Measurements from ENCODE around the gene ZNF281. TPM values are rescaled to one million over a fixed set of nuclear protein-coding genes. Genes with fewer than 3 reads are reported as not detected.
"Not testable (repeated sequence)": the region's sequence is repeated elsewhere in the genome, so short reads cannot be mapped to it uniquely, and the experiment has no call there.

Gene ZNF281
- total RNA-seq, 1 donor from 2014 or later, result 10.8 TPM

DNA sequence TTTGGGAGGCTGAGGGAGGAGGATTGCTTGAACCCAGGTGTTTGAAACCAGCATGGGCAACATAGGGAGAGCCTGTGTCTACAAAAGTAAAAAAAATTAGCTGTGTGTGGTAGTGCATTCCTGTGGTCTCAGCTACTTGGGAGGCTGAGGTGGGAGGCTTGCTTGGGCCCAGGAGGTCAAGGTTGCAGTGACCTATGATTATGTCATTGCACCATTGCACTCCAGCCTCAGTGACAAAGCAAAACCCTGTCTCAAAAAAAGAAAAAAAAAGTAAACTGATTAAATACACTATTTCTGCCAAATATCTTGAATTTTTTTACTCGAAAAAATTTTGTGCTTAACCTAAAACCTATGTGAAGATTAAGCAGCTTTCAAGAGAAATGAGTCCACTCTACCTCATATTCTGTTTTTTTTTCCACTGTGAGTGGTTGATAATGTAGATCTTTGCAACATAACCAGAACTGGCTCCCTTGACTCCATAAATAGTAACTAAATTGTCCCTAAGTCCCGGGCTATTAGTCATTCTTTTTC is 19.4 kb upstream of the ZNF281 start:
- DNase-seq (ENCODE audit: low spot score), result no peak

DNA sequence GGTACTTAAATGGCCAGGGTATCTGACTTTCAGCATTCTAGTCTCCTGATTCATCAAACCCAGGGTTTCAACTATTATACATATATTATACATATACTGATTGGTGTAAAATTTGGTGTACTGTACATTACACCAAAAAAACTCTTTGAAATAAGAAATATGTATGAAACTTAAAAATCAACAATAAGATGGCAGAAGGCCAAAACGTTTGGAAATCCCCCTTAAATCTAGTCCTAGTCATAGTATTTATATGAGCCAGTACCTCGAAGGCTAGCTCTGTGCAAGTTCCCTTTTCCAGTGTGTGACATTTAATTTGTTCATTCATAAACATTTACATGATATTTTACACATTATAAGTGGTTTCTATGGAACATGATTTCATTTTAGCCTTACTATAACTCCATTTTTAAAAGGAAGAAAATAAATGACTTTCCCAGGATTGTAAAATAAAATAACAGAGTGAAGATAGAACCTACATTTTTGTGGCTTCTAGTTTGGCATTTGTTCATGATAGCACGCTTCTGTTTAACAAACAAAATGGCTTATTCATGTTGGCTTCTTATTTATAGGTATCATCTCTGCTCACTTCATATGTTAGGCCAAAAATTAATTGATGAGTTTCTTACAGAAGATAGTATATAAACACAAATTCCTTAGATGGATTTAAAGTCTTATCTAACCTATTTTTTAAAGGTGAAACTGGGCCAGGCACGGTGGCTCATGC is 18.8 kb upstream of the ZNF281 start:
- no peak for DNase-seq (ENCODE audit: low spot score)

DNA sequence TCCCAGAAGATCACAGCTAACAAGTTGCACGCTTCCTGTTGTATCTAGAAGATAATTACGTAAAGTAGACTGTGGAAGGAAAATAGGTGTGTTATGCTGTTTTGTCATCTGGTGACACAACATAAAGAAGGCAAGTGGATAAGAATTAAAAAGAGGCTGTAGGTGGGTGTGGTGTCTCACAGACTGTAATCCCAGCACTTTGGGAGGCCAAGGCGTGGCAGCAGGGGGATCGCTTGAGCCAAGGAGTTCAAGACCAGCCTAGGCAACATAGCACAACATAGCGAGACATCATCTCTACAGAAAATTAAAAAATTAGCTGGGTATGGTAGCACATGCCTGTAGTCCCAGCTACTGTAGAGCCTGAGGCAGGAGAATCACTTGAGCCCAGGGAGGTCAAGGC is 17.9 kb upstream of the ZNF281 start:
- no peak for DNase-seq (ENCODE audit: low spot score)

DNA sequence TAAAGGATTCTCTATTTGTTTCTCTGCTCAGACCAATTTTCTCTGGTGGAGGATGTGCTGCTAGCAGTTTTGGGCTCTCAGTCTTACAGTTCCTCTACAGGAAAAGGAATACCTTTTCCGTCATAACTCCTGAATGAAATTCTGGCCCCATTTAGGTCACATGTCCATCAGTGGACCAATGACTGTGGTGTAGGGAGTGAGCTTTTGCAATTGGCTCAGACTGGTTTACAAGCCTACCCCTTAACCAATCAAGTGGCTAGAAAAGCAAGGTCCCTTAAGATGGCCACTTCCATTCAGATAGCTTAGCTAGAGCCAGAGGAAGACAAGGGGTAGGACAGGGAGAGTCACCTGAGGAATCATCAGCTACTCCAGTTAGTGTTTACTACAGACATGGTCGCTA is 16.4 kb upstream of the ZNF281 start:
- DNase-seq (ENCODE audit: low spot score), result no peak

DNA sequence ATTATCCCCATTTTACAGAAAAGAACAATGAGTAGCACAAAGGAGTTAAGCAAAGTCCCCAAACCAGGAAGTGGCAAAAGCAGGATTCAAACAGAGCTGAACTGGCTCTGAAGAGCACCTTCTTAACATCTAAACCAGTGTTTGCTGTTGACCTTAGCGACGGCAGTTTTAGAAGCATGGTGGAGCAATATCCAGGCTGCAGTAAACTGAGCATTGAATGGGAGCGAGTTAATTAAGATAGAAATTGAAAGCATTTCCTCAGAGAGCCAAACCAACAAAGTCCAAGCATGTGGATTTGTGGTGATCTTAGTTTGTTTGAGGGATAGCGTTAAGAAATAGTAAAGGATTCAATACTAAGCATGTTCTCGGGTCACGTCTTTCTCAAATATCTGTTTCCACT is 13.4 kb upstream of the ZNF281 start:
- DNase-seq (ENCODE audit: low spot score), result no peak

DNA sequence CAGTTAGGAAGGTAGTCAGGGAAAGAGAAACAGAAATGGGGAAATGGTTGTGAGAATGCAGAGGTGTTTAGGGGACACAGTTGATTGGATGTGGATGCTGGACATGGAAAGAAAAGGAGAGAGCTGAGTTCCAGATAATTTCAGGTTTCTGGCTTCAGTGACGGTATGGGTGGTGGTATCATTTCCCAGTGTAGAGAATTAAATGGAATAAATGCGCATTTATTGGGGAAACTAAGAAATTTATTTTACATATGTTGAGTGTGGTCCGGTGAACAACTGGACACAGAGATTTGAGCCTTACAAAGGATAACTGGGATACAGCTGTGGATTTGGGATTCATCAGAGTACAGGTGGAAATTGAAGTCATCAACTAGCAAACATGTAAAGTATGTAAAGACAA is 12.4 kb upstream of the ZNF281 start:
- no peak for DNase-seq (ENCODE audit: low spot score)

DNA sequence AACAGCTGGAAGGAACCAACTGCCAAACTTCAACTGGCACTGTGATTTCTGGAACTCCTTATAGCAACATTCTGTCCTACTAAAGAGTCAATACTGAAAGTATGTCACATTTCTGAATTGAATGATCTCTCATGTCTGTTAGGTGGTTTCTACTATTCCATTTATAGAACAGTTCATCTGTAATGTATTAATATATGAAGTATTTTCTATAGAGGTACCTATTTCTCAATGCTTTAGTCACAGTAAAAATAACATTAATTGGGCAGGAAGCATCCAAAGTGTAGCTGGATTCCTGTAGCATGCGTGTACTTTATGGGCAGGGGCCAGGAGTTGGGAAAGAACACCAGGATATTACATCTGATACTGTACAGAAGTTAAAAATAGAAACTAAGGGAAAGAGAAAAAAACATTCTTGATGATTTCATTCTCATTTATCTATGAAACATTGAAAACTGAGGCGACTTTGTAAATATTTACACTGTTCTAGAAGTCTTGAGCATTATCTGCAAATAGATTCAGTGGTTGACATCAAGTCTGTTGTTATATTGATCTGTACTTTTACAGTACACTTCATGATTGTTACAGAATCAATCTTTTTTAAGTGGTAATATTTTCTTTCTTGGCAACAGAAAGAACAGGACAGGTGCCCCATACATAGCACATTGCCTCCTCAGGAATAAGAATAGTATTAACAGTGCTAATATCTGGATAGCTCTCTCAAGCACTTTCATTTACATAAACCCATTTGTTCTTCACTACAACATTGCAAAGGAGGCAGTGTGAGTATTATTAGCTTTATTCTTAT is 6.2 kb upstream of the ZNF281 start:
- DNase-seq (ENCODE audit: low spot score), result peak; percentile 51

DNA sequence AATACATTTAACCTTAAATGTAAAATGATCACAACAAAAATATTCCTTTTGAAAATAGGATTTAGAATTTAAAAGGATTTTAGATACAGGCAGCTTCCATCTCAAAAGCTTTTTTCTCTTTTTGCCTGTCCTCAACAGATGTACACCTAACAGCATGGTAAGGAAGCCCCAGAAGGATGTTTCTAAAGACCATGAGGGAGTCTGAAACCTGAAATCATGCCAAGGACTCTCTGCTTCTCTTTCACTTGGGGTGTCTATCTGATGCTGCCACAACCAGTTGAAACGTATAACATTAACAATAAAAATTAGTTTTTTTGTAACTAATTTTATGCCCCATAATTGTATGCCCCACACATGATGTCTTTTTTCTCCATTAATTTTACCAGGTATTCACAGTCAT is 5.4 kb upstream of the ZNF281 start:
- DNase-seq (ENCODE audit: low spot score), result no peak

DNA sequence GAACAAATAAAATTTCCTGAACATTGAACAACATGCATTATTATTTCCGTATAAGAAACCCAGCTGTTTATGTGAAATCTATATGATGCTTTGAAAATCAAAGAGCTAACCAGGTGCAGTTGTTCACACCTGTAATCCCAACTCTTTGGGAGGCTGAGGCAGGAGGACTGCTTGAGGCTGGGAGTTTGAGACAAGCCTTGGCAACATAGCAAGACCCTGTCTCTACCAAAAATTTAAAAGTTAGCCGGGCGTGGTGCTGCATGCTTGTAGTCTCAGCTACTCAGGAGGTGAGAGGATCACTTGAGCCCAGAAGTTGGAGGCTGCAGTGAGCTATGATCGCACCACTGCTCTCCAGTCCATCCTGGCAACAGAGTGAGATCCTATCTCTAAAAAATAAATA is 4.8 kb upstream of the ZNF281 start:
- DNase-seq (ENCODE audit: low spot score), result no peak

DNA sequence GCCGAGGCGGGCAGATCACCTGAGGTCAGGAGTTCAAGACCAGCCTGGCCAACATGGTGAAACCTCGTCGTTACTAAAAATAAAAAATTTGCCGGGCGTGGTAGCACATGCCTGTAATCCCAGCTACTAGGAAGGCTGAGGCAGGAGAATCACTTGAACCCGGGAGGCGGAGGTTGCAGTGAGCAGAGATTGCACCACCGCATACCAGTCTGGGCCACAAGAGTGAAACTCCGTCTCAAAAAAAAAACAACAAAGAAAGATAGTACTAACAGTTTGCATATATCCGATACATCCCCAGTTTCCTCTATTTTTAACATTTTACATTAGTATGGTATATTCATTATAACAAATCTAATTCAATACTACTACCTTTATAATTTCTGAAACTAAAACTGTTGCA is 3.9 kb upstream of the ZNF281 start:
- DNase-seq (ENCODE audit: low spot score), result not testable (repeated sequence)

DNA sequence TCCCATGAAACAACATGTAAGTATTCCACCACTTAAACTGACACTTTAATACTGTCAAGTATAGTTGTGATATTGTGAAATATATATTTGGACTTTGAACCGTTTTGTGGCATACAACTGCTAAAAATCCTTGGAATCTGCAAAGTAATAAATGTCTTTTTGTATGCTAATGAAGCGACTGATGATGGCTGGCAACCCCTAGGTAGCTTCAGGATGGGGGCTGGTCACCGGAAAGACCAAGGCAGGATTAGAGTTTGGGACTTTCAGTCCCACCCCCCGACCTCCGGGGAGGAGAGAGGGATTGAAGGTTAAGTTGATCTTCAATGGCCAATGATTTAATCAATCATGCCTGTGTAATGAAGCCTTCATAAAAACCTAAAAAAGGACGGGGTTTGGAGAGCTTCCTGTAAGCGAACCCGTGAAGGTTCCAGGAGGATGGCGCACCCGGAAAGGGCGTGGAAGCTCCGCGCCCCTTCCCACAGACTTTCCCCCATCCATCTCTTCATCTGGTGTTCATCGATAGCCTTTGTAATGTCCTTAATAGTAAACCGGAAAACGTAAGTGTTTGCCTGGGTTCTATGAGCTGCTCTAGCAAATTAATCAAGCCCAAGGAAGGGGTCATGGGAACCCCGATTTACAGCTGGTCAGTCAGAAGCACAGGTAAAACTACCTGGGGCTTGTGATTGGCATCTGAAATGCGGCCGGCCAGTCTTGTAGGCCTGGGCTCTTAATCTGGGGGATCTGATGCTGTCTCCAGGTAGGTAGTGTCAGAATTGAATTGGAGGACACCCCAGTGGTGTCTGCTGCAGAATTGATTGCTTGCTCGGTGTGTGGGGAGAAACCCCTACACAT is 1.8 kb upstream of the ZNF281 start:
- no peak for DNase-seq (ENCODE audit: low spot score)

DNA sequence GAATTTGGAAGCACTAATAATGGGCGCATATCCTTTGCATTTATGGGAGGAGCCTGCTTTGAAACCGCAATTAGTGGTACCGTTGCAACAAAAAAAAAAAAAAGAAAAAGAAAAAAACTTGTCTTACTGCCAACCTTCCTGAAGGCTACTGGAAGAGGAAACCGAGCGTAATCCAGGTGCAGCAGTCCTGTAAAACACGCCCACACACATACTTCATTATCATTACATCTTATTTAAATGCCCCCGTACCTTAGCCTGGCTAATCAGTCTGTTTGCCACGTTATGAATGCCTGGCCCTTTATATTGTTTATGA is 686 bp upstream of the ZNF281 start:
- DNase-seq (ENCODE audit: low spot score), result no peak

DNA sequence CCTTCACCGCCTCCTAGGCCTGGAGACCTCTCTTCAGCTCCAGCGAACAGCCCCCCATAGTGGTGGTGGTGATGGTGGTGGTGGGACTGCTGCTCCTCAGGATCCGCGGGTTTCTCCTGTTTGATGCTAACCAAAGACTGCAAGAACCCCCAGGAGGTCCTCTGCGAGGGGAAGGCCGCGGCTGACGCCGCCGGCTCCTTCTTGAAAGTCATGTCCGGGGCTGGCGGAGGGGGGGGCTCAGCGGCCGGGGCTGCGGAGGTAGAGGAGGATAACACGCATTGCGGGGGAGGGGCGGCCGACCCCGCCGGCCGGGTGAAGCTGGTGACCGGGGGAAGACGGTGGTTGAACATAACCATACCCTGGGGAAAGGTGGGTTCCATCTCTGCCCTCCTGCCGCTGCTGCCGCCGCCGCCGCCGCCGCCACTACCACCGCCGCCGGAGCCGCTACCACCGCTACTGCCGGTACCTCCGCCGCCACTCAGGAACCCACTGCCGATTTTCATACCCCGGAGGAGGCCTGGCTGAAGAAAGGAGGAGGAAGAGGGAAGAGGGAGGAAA is 554 bp downstream of the ZNF281 start:
- peak; percentile 46 for DNase-seq (ENCODE audit: low spot score)

DNA sequence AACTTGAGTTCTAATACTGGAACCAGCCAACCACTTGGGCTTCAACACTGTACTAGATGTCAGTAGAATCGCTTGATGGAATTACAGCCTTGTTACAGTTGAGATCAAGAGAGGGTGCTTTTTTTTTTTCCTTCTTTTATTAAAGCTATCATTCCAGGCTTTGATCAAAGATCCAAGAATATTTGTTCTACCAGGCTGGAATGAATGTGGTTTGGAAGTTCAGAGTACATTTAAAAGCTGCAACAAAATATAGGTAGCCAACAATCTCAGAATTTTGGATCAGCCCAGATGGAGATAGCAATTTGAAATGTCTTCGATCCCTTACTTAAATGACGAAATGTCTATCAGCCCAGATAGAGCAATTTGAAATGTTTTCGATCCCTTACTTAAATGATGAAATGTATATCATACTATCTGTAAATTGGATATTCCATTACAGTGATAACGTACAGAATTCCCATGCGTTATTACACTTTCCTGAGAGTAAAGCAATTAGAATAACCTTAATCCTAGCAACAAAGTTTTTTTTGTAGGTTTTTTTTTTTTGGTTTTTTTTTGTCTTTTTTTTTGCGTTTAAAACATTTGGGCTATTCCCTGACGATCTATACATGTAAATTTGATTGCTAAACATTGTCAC is 3.6 kb downstream of the ZNF281 start:
- DNase-seq (ENCODE audit: low spot score), result no peak

DNA sequence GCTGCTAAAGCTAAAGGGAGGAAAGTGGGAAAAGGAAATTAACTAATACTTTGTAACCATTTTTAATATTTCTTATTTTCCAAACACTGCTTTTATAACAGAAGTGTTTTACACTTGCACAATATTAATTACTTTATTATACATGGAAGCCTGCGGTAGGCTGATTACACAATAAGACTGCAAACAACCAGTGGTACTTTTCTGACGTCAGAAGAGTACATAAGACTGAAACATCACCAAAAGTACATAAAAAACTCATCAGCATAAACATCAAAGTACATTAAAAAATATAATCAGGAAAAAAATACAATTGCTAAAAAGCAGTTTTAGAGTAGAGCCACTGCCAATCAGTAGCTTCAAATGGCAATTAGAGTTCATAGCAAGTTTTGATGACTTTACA is 4.6 kb downstream of the ZNF281 start:
- no peak for DNase-seq (ENCODE audit: low spot score)

DNA sequence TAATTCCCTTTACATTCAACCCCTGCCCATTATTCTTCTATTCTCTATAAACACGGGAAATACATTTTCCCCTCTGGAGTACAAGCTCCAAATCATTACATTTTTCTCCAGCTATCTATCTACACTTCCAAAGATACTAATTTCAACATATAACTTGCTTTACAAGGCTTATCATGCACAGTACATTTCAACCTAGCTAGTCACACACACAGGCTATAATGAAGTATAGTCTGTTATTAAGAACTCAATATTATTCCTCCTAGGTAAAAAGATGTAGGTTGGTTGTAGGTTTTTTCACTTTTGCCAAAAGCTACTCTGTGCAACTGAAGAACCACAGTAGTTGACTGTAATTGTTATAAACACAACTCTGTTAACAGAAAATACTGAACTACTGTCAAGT is 8.1 kb downstream of the ZNF281 start:
- no peak for DNase-seq (ENCODE audit: low spot score)

DNA sequence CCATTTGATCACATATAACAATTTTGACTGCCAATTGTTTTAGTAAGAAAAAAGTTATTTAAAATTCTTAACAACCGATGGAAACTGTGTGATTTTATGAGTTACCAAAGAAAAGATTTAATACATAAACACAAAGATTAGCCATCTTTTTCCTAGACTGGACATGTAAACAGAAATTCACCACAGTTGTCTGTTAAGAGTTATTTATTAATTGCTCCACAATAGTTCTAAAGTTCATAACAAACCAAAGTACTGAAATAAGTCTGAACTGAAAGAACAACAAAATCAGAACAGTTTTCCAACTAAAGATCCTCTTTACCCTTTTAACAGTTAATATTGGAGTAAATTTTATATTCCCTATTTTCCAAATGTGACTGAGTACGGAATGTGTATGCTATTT is 8.6 kb downstream of the ZNF281 start:
- DNase-seq (ENCODE audit: low spot score), result no peak

DNA sequence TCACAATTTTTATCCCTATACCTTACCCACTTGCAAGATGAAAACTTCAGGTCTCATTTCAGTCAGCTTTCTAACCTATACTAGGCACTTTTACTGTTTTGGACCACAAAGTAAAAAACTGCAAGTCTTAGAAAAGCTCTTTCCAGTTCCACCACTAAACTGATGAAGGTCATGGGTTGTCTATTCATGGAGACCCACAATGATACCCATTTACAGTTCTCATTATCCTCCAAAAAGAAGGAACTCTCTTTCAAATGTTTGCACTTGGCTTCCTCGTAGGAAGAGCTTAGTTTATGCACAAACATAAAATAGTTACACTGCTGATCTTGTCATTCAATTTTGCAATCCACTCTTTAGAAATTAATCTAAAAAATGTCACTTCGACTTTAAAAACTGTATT is 9.3 kb downstream of the ZNF281 start:
- no peak for DNase-seq (ENCODE audit: low spot score)

DNA sequence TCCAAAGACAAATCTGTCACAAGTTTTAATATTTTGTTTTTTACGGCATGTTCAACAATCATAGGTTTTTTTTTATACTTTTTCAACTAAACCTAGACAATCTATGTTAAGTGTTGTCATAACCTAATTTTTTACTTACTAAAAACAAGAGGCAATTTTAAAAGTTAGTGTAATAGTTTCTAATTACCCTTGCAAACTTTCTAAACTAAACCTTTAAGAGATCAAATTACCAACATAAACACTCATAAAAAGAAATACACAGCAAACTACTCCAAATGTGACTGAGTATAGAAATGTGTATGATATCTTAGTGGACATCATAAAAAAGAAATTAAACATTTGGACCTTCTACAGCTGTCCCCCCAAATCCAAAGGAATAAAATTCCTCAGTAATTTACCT is 10.0 kb downstream of the ZNF281 start:
- no peak for DNase-seq (ENCODE audit: low spot score)

DNA sequence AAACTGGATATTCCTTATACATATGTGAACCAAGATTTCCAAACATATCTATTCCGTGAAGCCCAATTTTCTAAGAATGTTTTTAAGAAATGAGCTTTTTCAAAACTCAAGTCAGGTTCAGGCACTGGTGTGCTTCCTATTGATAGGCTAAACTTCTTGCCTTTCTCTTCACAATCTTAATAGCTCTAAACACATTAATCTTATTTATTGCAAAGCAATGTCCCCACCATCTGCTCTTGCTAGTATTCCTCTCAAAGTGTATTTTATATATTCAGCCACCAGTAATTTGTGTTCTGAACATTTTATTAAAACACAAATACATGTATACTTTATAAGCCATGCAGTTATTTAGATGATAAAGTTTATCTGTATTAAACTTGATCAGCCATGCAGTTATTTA is 11.5 kb downstream of the ZNF281 start:
- DNase-seq (ENCODE audit: low spot score), result no peak

DNA sequence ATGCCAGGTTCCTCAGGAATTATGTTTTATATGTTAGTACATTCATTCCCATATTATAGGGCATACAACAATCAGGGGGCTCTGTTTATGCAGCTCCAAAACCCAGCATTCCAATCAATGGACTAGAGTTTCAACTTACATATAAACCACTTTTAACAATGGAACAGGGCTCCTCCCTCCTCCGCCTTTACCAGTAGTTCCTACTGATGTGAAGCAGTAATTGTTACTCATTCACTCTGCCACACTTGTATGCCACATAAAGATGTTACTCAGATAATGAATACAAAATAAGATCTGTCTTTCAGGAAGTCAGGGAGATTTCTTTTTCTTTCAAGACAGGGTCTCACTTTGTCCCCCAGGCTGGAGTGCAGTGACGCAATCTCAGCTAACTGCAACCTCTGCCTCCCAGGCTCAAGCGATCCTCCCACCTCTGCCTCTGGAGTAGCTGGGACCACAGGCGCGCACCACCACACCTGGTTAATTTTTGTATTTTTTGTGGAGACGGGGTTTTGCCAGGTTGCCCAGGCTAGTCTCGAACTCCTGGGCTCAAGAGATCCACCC is 17.1 kb downstream of the ZNF281 start:
- no peak for DNase-seq (ENCODE audit: low spot score)
